DOHH2 (cell line): Measurements from ENCODE around the gene BNIP5.

Source experiments
- H3F3A ChIP-seq: fragments of 200-600 bp; sonication (generic), shearing (Covaris generic); 2 replicates; pipeline ENCODE4 v1.6.0; 2016; ENCODE audit warnings: antibody characterized with exemption, mild to moderate bottlenecking; ENCODE audit not compliant: control insufficient read depth, insufficient read depth
- H3K27ac ChIP-seq: fragments of 200-600 bp; sonication (generic); 2 replicates; pipeline ENCODE4 v1.5.1; 2014; ENCODE audit warnings: low read depth, mild to moderate bottlenecking, low read length, moderate library complexity
- H3K27me3 ChIP-seq: fragments of 200-600 bp; sonication (generic); 2 replicates; pipeline ENCODE4 v1.6.1; 2014; ENCODE audit warnings: mild to moderate bottlenecking, low read length, mixed read lengths; ENCODE audit not compliant: control insufficient read depth
- H3K36me3 ChIP-seq: fragments of 200-600 bp; sonication (generic); 2 replicates; pipeline ENCODE4 v1.6.1; 2014; ENCODE audit warnings: mild to moderate bottlenecking, low read length, moderate library complexity, mixed read lengths; ENCODE audit not compliant: control insufficient read depth
- H3K4me1 ChIP-seq: fragments of 200-600 bp; sonication (generic); 2 replicates; pipeline ENCODE4 v1.6.1; 2014; ENCODE audit warnings: mild to moderate bottlenecking, low read length, mixed read lengths; ENCODE audit not compliant: control insufficient read depth
- H3K4me2 ChIP-seq: fragments of 200-600 bp; sonication (generic); 2 replicates; pipeline ENCODE4 v1.6.0; 2014; ENCODE audit warnings: mild to moderate bottlenecking, low read length, moderate library complexity
- H3K4me3 ChIP-seq: fragments of 200-600 bp; sonication (generic); 2 replicates; pipeline ENCODE4 v1.5.1; 2014; ENCODE audit warnings: mild to moderate bottlenecking, low read length, mixed read lengths
- H3K79me2 ChIP-seq: fragments of 200-600 bp; sonication (generic); 2 replicates; pipeline ENCODE4 v1.6.1; 2014; ENCODE audit warnings: mild to moderate bottlenecking, low read length, mixed read lengths; ENCODE audit not compliant: control insufficient read depth
- H3K9me2 ChIP-seq: fragments of 200-600 bp; sonication (generic); replicated peaks from 2 replicates; pipeline ENCODE4 v1.6.1; 2014; ENCODE audit warnings: mild to moderate bottlenecking, low read length, mixed read lengths; ENCODE audit not compliant: control insufficient read depth
- H3K9me3 ChIP-seq: fragments of 200-600 bp; sonication (generic); 2 replicates; pipeline ENCODE4 v1.6.1; 2014; ENCODE audit warnings: antibody characterized with exemption, low read length, mixed read lengths; ENCODE audit not compliant: control insufficient read depth, insufficient read depth
- H4K20me1 ChIP-seq: fragments of 200-600 bp; sonication (generic); 2 replicates; pipeline ENCODE4 v1.6.0; 2014; ENCODE audit warnings: low read depth, mild to moderate bottlenecking, antibody characterized with exemption, low read length, moderate library complexity; ENCODE audit not compliant: control insufficient read depth, insufficient read depth
- EZH2phosphoT487 ChIP-seq: fragments of 200-600 bp; sonication (generic); IDR thresholded peaks from 2 replicates; pipeline ENCODE4 v1.6.1; 2017; ENCODE audit warnings: borderline replicate concordance, mild to moderate bottlenecking, antibody characterized with exemption, low read length, moderate library complexity, mixed read lengths
- TF ChIP-seq, protein P1 (sequence below): fragments of 200-600 bp; sonication (generic); IDR thresholded peaks from one replicate; pipeline ENCODE4 v1.5.1; 2014; ENCODE audit warnings: antibody characterized with exemption, mild to moderate bottlenecking, low read depth, low read length; ENCODE audit not compliant: poor library complexity, severe bottlenecking

The BNIP5 gene

GRCh38 chr6:36382976-36383375 is 46.3 kb upstream of the BNIP5 start:
- H3K4me3 ChIP-seq, result peak overlapping the region; percentile 45
- H3K4me1 ChIP-seq, result peaks cover 72% of the 10 kb centered on the region
- H3F3A ChIP-seq, result no peaks in the 10 kb centered on the region
- no peaks in the 10 kb centered on the region for H3K36me3 ChIP-seq
- peaks cover 24% of the 10 kb centered on the region for H3K27me3 ChIP-seq
- no peaks in the 10 kb centered on the region for H3K9me3 ChIP-seq
- TF ChIP-seq, protein P1, sequence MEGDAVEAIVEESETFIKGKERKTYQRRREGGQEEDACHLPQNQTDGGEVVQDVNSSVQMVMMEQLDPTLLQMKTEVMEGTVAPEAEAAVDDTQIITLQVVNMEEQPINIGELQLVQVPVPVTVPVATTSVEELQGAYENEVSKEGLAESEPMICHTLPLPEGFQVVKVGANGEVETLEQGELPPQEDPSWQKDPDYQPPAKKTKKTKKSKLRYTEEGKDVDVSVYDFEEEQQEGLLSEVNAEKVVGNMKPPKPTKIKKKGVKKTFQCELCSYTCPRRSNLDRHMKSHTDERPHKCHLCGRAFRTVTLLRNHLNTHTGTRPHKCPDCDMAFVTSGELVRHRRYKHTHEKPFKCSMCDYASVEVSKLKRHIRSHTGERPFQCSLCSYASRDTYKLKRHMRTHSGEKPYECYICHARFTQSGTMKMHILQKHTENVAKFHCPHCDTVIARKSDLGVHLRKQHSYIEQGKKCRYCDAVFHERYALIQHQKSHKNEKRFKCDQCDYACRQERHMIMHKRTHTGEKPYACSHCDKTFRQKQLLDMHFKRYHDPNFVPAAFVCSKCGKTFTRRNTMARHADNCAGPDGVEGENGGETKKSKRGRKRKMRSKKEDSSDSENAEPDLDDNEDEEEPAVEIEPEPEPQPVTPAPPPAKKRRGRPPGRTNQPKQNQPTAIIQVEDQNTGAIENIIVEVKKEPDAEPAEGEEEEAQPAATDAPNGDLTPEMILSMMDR, result no peak
- no peak for TF ChIP-seq EZH2phosphoT487
- H3K4me2 ChIP-seq, result peak overlapping the region; percentile 63
- H4K20me1 ChIP-seq, result no peaks in the 10 kb centered on the region
- no peaks in the 10 kb centered on the region for H3K9me2 ChIP-seq
- H3K27ac ChIP-seq, result peak overlapping the region; percentile 8; the same call in 1 of the 2 replicates
- H3K79me2 ChIP-seq, result no peaks in the 10 kb centered on the region

GRCh38 chr6:36381502-36382389 is 45.1 kb upstream of the BNIP5 start:
- H3K4me3 ChIP-seq, result peak overlapping the region; percentile 45
- H3K9me3 ChIP-seq, result no peaks in the 10 kb centered on the region
- no peaks in the 10 kb centered on the region for H3K36me3 ChIP-seq
- peak overlapping the region; percentile 63 for H3K4me2 ChIP-seq
- H3K79me2 ChIP-seq, result no peaks in the 10 kb centered on the region
- H3K27ac ChIP-seq, result no peak overlapping the region
- no peaks in the 10 kb centered on the region for H3K9me2 ChIP-seq
- peaks cover 72% of the 10 kb centered on the region for H3K4me1 ChIP-seq
- H3F3A ChIP-seq, result no peaks in the 10 kb centered on the region
- no peaks in the 10 kb centered on the region for H4K20me1 ChIP-seq
- peaks cover 12% of the 10 kb centered on the region for H3K27me3 ChIP-seq
- no peak for TF ChIP-seq EZH2phosphoT487
- TF ChIP-seq, protein P1, result no peak

DNA sequence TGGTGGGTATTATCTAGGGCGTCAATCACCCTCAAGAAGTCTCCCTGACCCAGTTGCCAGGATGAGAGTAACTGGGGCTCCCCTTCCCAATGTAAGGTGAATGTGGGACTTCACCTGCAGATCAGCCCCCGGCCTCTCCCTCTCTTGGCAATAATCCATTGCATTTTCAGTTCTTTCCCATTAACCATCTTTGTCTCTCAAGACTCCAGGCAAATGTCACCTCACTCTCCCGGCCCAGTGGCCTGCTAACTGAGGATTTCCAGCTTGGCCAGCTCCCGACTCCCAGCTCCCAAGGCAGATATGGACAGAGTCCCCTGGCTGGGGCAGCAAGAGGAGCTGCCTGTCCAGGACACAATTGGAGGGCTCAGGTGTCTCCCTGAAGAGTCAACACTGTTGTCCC is 43.5 kb upstream of the BNIP5 start:
- Histone ChIP-seq H3K4me1 (peaks cover 68% of the 10 kb centered on the region), H3K4me3 (no peak overlapping the region), H3F3A (no peaks in the 10 kb centered on the region), H3K79me2 (no peaks in the 10 kb centered on the region), H3K27me3 (no peaks in the 10 kb centered on the region), H4K20me1 (no peaks in the 10 kb centered on the region), H3K36me3 (no peaks in the 10 kb centered on the region), H3K9me3 (no peaks in the 10 kb centered on the region), H3K27ac (no peak overlapping the region), H3K4me2 (no peak overlapping the region), H3K9me2 (no peaks in the 10 kb centered on the region)
- TF ChIP-seq, protein P1, result no peak
- no peak for TF ChIP-seq EZH2phosphoT487
